HEK293T (cell line): ENCODE results near the gene RIOK2.
"Not testable (repeated sequence)": the region's sequence is repeated elsewhere in the genome, so short reads cannot be mapped to it uniquely, and the experiment has no call there.

Experiments used
- CTCF ChIA-PET: fragments of 350-600 bp; formaldehyde crosslinking; extraction: SDS; loops from one replicate; lab custom pipeline; 2021; ENCODE audit warnings: antibody characterized with exemption, inconsistent platforms; lab: Yijun Ruan, JAX
- POLR2A ChIA-PET: fragments of 350-600 bp; formaldehyde crosslinking; extraction: SDS; loops from one replicate; lab custom pipeline; 2020; ENCODE audit warnings: antibody characterized with exemption, inconsistent platforms; lab: Yijun Ruan, JAX
- DNase-seq: peaks from one replicate; pipeline ENCODE4 v3.0.0; 2012; ENCODE audit warnings: mixed read lengths; ENCODE audit errors: extremely low spot score
- ARNT ChIP-seq: fragments of 450-650 bp; IDR thresholded peaks from 2 replicates; pipeline ENCODE4 v1.6.1; 2017; ENCODE audit warnings: mild to moderate bottlenecking
- BHLHE40 ChIP-seq: fragments of 450-650 bp; IDR thresholded peaks from 2 replicates; pipeline ENCODE4 v1.6.1; 2016; ENCODE audit warnings: mild to moderate bottlenecking, moderate library complexity, borderline replicate concordance
- CTBP1 ChIP-seq: fragments of 450-650 bp; IDR thresholded peaks from 2 replicates; pipeline ENCODE4 v1.6.1; 2016; ENCODE audit warnings: borderline replicate concordance
- ELF4 ChIP-seq: fragments of 450-650 bp; IDR thresholded peaks from 2 replicates; pipeline ENCODE4 v1.6.1; 2017; ENCODE audit warnings: antibody characterized with exemption
- FOXA1 ChIP-seq: fragments of 450-650 bp; IDR thresholded peaks from 2 replicates; pipeline ENCODE4 v1.6.1; 2016; ENCODE audit warnings: mild to moderate bottlenecking
- FOXK2 ChIP-seq: fragments of 450-650 bp; IDR thresholded peaks from 2 replicates; pipeline ENCODE4 v1.6.1; 2016; ENCODE audit warnings: mild to moderate bottlenecking
- FOXM1 ChIP-seq: fragments of 450-650 bp; IDR thresholded peaks from 2 replicates; pipeline ENCODE4 v1.6.1; 2017; ENCODE audit warnings: mild to moderate bottlenecking, borderline replicate concordance
- HDGF ChIP-seq: fragments of 450-650 bp; IDR thresholded peaks from 2 replicates; pipeline ENCODE4 v1.6.1; 2017; ENCODE audit warnings: antibody characterized with exemption, borderline replicate concordance
- L3MBTL2 ChIP-seq: fragments of 450-650 bp; conservative IDR thresholded peaks from 2 replicates; pipeline ENCODE4 v1.6.1; 2016; ENCODE audit warnings: mild to moderate bottlenecking
- LEF1 ChIP-seq: fragments of 450-650 bp; IDR thresholded peaks from 2 replicates; pipeline ENCODE4 v1.6.1; 2017; ENCODE audit warnings: mild to moderate bottlenecking, borderline replicate concordance
- NFRKB ChIP-seq: fragments of 450-650 bp; IDR thresholded peaks from 2 replicates; pipeline ENCODE4 v1.6.1; 2016; ENCODE audit warnings: mild to moderate bottlenecking, moderate library complexity
- PKNOX1 ChIP-seq: fragments of 450-650 bp; IDR thresholded peaks from 2 replicates; pipeline ENCODE4 v1.6.1; 2016
- SP1 ChIP-seq: fragments of 450-650 bp; IDR thresholded peaks from 2 replicates; pipeline ENCODE4 v1.6.1; 2017
- SUZ12 ChIP-seq: fragments of 450-650 bp; IDR thresholded peaks from 2 replicates; pipeline ENCODE4 v1.6.1; 2016; ENCODE audit warnings: mild to moderate bottlenecking
- TARDBP ChIP-seq: fragments of 450-650 bp; IDR thresholded peaks from 2 replicates; pipeline ENCODE4 v1.6.1; 2016
- ZNF384 ChIP-seq: fragments of 450-650 bp; IDR thresholded peaks from 2 replicates; pipeline ENCODE4 v1.6.1; 2016

The RIOK2 gene

GRCh38 chr5:97194366-97194765, 11.3 kb upstream of the RIOK2 start:
- no peak for DNase-seq
- no peak for TF ChIP-seq ZNF384
- TF ChIP-seq ELF4: no peak
- TF ChIP-seq FOXK2: no peak
- TF ChIP-seq SP1: no peak
- TF ChIP-seq HDGF: no peak

GRCh38 chr5:97193355-97193688, 10.3 kb upstream of the RIOK2 start:
- ChIA-PET POLR2A (interaction anchor here (2.8 kb wide), 1 partner anchor 10 kb away, joined by 12 read pairs; the partner anchor contains the start of gene RIOK2), CTCF (interaction anchor here (0.6 kb wide), 1 partner anchor 39 kb away, joined by 3 read pairs; no protein-coding TSS in a partner anchor)
- TF ChIP-seq LEF1: no peak
- TF ChIP-seq PKNOX1: no peak
- TF ChIP-seq CTBP1: no peak
- no peak for TF ChIP-seq SUZ12
- TF ChIP-seq SP1: no peak
- TF ChIP-seq ZNF384: no peak
- no peak for TF ChIP-seq FOXM1
- no peak for TF ChIP-seq ARNT
- TF ChIP-seq BHLHE40: no peak
- no peak for TF ChIP-seq TARDBP
- DNase-seq: peak; percentile 9

More at GRCh38 chr5:97194366-97194765, 11.3 kb upstream of the RIOK2 start:
- POLR2A ChIA-PET: interaction anchor here (2.8 kb wide), 1 partner anchor 11 kb away, joined by 12 read pairs; the partner anchor contains the start of gene RIOK2
- CTCF ChIA-PET: interaction anchor here (0.6 kb wide), 1 partner anchor 1516 kb away, joined by 3 read pairs; no protein-coding TSS in a partner anchor

GRCh38 chr5:97192580-97193354, 9.7 kb upstream of the RIOK2 start:
- no peak for TF ChIP-seq ZNF384
- TF ChIP-seq PKNOX1: no peak
- TF ChIP-seq FOXM1: no peak
- TF ChIP-seq TARDBP: no peak
- TF ChIP-seq SP1: no peak
- no peak for TF ChIP-seq LEF1
- TF ChIP-seq ELF4: no peak
- CTCF ChIA-PET: interaction anchor here (0.5 to 0.6 kb wide), 2 partner anchors 38 to 689 kb away, joined by 3 read pairs; no protein-coding TSS in a partner anchor
- DNase-seq: peak; percentile 9
- POLR2A ChIA-PET: interaction anchor here (2.8 kb wide), 1 partner anchor 9 kb away, joined by 12 read pairs; the partner anchor contains the start of gene RIOK2

GRCh38 chr5:97191893-97192292, 8.8 kb upstream of the RIOK2 start:
- DNase-seq: no peak
- no peak for TF ChIP-seq HDGF
- TF ChIP-seq FOXK2: no peak
- TF ChIP-seq LEF1: no peak
- TF ChIP-seq ELF4: no peak
- no peak for TF ChIP-seq L3MBTL2
- no peak for TF ChIP-seq ARNT
- no peak for TF ChIP-seq FOXM1
- no peak for TF ChIP-seq SUZ12
- TF ChIP-seq TARDBP: no peak
- TF ChIP-seq SP1: no peak
- POLR2A ChIA-PET: interaction anchor here (2.8 kb wide), 1 partner anchor 9 kb away, joined by 12 read pairs; the partner anchor contains the start of gene RIOK2
- CTCF ChIA-PET: no interaction called here

- DNase-seq, CTCF ChIA-PET, POLR2A ChIA-PET: not testable (repeated sequence)
These were observed 6.5 kb upstream of the RIOK2 start for GRCh38 chr5:97189523-97189922.

- ChIA-PET CTCF (no interaction called here), POLR2A (interaction anchor here (1.0 to 2.4 kb wide), 3 partner anchors 9 to 20 kb away, joined by 4 to 12 read pairs (median 5); no protein-coding TSS in a partner anchor)
- TF ChIP-seq CTBP1: no peak
- no peak for TF ChIP-seq SUZ12
- TF ChIP-seq ZNF384: no peak
- no peak for TF ChIP-seq TARDBP
- no peak for TF ChIP-seq LEF1
- TF ChIP-seq HDGF: no peak
- TF ChIP-seq ELF4: no peak
- TF ChIP-seq NFRKB: no peak
- no peak for DNase-seq
These were observed 825 bp upstream of the RIOK2 start for GRCh38 chr5:97183930-97184213.

GRCh38 chr5:97182571-97183099, 412 bp downstream of the RIOK2 start:
- CTCF ChIA-PET: no interaction called here
- DNase-seq: no peak
- POLR2A ChIA-PET: interaction anchor here (1.1 to 2.4 kb wide), 4 partner anchors 10 to 21 kb away, joined by 3 to 12 read pairs (median 4); no protein-coding TSS in a partner anchor
- no peak for TF ChIP-seq FOXM1
- no peak for TF ChIP-seq FOXA1
- TF ChIP-seq FOXK2: no peak
- TF ChIP-seq SP1: no peak
- TF ChIP-seq CTBP1: no peak
- TF ChIP-seq HDGF: no peak
- TF ChIP-seq PKNOX1: no peak
- TF ChIP-seq SUZ12: no peak
- no peak for TF ChIP-seq BHLHE40
- no peak for TF ChIP-seq NFRKB
- TF ChIP-seq ARNT: no peak
- TF ChIP-seq ELF4: no peak
- TF ChIP-seq ZNF384: no peak
- no peak for TF ChIP-seq TARDBP
- TF ChIP-seq LEF1: no peak
- TF ChIP-seq L3MBTL2: no peak
